IPS DF 6.9 (cell line): ENCODE data around the gene TARBP2.

ENCODE experiments used
- DNase-seq: peaks from one replicate; pipeline ENCODE4 v3.0.0-alpha.2; 2013; ENCODE audit warnings: low read depth, low spot score
- H3K27ac ChIP-seq: one replicate; pipeline ENCODE4 v1.5.1; 2013; ENCODE audit warnings: low read length, control low read depth
- H3K27me3 ChIP-seq: 2 replicates; pipeline ENCODE4 v1.6.1; 2013; ENCODE audit warnings: mild to moderate bottlenecking, low read length; ENCODE audit not compliant: control insufficient read depth, insufficient read depth
- H3K36me3 ChIP-seq: 2 replicates; pipeline ENCODE4 v1.6.1; 2013; ENCODE audit warnings: low read length; ENCODE audit not compliant: control insufficient read depth, insufficient read depth
- H3K4me1 ChIP-seq: 2 replicates; pipeline ENCODE4 v1.6.1; 2013; ENCODE audit warnings: low read length; ENCODE audit not compliant: control insufficient read depth, insufficient read depth
- H3K4me3 ChIP-seq: 2 replicates; pipeline ENCODE4 v1.5.1; 2013; ENCODE audit warnings: mild to moderate bottlenecking, low read length
- H3K9me3 ChIP-seq: 2 replicates; pipeline ENCODE4 v1.6.1; 2013; ENCODE audit warnings: low read length, inconsistent platforms; ENCODE audit not compliant: control insufficient read depth, insufficient read depth
- whole genome bisulfite sequencing: extraction: QIAGEN DNeasy Blood & Tissue Kit; methylation state at CpG from one replicate; pipeline ENCODE4 v1.1.7; 2013; ENCODE audit warnings: mixed read lengths, missing lambda C conversion rate; ENCODE audit not compliant: insufficient read length, insufficient coverage; 5-methylcytosine and 5-hydroxymethylcytosine counted together

The TARBP2 gene

DNA sequence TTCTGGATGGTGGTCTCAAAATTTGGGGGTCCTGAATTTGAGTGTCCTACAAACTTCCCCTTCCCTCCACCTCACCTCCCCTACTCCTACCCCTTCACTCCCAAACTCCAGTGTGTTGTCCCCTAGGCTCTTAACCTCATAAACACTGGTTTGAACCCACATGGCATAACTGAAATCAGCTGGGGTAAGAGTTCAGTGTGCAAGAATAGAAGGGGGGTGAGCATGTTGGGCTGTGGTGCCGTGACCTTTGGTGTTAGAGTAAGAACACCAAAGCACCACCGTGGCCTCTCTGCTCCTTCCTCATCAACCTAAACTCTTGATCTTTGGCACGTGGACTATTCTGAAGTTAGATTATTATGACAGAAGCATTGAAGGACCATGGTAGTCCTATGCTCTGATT is 38.1 kb upstream of the TARBP2 start:
- H3K36me3 ChIP-seq: peaks cover 70% of the 10 kb centered on the region
- no peaks in the 10 kb centered on the region for H3K27me3 ChIP-seq
- H3K9me3 ChIP-seq: no peaks in the 10 kb centered on the region
- no peaks in the 10 kb centered on the region for H3K4me1 ChIP-seq
- H3K4me3 ChIP-seq: no peak overlapping the region
- no peak overlapping the region for H3K27ac ChIP-seq
- DNase-seq: no peak
- no CpG with 5 or more reads among the region's 3 CpGs for WGBS

DNA sequence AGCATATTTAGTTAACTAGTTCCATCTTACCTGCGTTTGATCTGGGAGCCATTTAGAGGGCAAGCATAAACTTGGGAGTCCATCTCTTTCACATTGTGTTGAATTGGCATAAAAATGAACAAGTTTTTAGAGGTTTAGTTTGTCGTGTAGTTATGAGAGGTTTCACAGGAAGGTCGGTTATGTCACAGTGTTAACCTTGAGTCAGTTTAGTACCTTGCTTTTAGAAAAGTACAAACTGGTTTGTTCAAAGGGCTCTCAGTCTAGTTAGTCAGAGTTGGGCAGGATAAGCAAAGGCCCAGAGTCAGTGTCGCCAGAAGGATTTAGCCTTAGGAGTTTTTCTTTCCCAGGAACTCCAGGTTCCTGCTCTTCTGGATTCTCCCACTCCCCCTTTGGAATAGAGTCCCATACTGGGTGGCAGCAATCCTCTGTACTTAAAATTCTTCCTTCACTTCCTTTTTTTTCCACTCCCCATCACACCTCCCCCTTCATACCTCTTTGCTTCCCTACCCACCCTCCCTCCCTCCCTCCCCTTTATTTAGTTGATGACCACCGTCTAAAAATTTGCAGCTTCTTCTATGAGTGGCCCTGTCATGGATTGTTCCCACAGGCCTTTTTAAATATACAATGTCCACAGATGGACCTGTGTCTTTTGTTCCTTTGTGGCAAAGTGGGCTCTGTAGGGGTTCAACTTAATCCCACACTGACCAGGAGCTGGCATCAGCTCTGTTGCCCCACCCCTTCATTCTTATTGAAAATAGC is 37.1 kb upstream of the TARBP2 start:
- WGBS: 100% methylated on average over 2 of the region's 5 CpGs
- no peak overlapping the region for H3K27ac ChIP-seq
- H3K4me1 ChIP-seq: no peaks in the 10 kb centered on the region

DNA sequence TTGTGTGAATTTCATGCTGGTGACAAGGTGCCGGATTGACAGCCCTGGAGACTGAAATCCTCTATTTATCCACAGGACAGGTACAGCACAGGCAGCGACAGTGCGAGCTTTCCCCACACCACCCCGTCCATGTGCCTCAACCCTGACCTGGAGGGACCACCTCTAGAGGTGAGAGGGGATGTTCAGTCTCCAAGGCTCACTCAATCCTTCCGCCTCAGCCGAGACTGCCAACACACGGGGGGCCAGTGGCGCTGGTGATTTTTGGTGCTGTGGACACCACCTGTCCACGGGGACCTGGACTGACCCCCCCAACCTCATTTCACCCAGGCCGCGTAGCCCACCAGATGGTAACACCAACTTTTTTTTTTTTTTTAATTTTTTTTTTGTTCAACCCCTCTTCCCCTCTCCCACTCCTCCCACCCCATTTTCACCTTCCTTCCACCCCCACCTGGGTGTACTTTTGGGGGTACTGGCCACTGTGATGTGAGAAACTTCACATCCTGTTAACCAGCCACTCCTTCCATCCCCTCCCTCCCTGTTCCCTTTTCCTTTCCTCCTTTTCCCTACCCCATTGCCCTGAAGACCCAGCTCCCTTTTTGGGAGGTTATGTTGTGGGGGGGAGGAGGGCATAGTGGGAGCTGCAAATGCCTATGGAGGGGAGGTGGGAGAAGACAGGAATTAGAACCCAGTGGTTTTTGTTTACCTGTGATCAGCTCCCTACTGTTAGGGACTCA is 36.2 kb upstream of the TARBP2 start:
- Histone ChIP-seq H3K9me3 (no peaks in the 10 kb centered on the region), H3K27ac (no peak overlapping the region), H3K4me3 (no peak overlapping the region), H3K4me1 (no peaks in the 10 kb centered on the region), H3K27me3 (no peaks in the 10 kb centered on the region), H3K36me3 (peaks cover 70% of the 10 kb centered on the region)
- no peak for DNase-seq
- no CpG with 5 or more reads among the region's 11 CpGs for WGBS

More for the DNA sequence above, 37.1 kb upstream of the TARBP2 start:
- no peak for DNase-seq
- Histone ChIP-seq H3K36me3 (peaks cover 72% of the 10 kb centered on the region), H3K9me3 (no peaks in the 10 kb centered on the region), H3K27me3 (no peaks in the 10 kb centered on the region), H3K4me3 (no peak overlapping the region)

DNA sequence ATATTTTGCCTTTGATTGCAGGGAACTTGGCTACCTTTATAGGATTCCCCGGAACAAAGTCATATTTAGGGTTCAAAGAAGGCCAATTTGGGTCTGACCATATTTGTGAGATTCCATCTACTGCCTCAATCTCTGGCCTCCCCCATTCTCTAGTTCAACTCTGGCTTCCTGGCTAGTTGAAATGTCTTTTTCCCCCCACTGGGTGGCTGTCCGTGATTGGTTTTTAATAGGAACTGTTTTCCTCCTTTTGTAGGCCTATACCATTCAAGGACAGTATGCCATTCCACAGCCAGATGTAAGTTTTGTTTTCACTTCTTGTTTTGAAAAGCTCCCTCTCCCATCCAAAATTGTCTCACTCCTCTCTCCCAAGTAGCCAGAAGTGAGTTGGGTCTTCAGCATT is 35.4 kb upstream of the TARBP2 start:
- Histone ChIP-seq H3K4me1 (no peaks in the 10 kb centered on the region), H3K9me3 (no peaks in the 10 kb centered on the region), H3K36me3 (peaks cover 66% of the 10 kb centered on the region), H3K27me3 (no peaks in the 10 kb centered on the region), H3K4me3 (no peak overlapping the region), H3K27ac (no peak overlapping the region)
- DNase-seq: no peak
- WGBS: no CpG with 5 or more reads among the region's 2 CpGs

DNA sequence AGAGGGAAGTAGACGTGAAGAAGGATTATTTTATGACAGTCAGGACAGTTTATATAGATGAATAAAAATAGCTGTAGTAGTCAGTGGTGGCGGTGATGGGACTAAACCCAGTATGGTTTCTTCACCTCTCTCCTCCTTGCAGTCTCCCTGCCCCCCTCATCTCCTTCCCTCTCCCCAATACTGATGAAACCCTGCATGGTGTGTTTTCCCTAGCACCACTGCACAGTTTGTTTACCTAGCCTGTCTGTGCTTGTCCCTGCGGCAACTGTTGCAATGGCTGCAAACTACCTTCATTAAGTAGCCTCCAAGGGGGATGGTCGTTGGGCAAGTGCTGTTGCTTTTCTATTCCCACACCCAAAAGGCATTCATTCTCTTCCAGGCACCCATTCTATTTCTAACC is 34.4 kb upstream of the TARBP2 start:
- no peak overlapping the region for H3K4me3 ChIP-seq
- no peaks in the 10 kb centered on the region for H3K4me1 ChIP-seq
- no peak overlapping the region for H3K27ac ChIP-seq
- DNase-seq: no peak
- H3K36me3 ChIP-seq: peaks cover 61% of the 10 kb centered on the region
- no peaks in the 10 kb centered on the region for H3K9me3 ChIP-seq
- no peaks in the 10 kb centered on the region for H3K27me3 ChIP-seq
- 100% methylated on average over 1 of the region's 4 CpGs for WGBS

DNA sequence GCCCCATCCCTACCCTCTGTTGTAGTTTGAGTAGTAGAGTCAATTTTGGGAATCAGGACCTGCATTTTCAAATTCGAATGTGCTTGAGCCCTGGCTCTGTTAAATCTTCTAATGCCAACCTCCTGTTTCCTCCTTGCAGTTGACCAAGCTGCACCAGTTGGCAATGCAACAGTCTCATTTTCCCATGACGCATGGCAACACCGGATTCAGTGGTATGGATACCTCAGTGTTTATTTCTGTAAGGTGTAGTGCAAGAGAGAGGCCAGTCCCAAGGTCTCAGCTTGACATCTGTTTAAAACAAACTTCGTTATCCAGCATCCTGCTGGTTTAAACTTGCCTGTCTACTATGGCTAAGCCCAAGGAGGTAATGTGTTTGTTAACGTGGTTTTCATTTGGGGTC is 34.0 kb upstream of the TARBP2 start:
- no peaks in the 10 kb centered on the region for H3K27me3 ChIP-seq
- no CpG with 5 or more reads among the region's 5 CpGs for WGBS
- DNase-seq: no peak
- no peak overlapping the region for H3K27ac ChIP-seq
- H3K4me3 ChIP-seq: no peak overlapping the region
- H3K36me3 ChIP-seq: peaks cover 62% of the 10 kb centered on the region
- H3K4me1 ChIP-seq: no peaks in the 10 kb centered on the region
- no peaks in the 10 kb centered on the region for H3K9me3 ChIP-seq

DNA sequence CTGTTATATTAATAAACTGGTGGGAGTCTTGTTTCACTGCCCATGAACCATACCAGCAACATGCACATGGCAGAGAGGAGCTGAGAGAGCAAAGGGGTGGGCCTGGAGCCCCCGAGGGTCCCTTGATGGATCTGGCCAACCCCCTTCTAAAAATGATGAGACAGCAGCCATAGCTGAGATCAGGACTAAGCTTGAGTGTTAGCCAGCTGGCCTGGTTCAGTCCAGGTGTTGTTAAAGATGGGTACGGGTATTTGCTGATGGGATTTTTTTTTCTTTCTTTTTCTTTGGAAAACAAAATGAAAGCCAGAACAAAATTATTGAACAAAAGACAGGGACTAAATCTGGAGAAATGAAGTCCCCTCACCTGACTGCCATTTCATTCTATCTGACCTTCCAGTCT is 33.2 kb upstream of the TARBP2 start:
- Histone ChIP-seq H3K36me3 (peaks cover 57% of the 10 kb centered on the region), H3K9me3 (no peaks in the 10 kb centered on the region), H3K4me1 (no peaks in the 10 kb centered on the region), H3K27ac (no peak overlapping the region), H3K27me3 (no peaks in the 10 kb centered on the region), H3K4me3 (no peak overlapping the region)
- WGBS: no CpG with 5 or more reads among the region's 2 CpGs
- no peak for DNase-seq

DNA sequence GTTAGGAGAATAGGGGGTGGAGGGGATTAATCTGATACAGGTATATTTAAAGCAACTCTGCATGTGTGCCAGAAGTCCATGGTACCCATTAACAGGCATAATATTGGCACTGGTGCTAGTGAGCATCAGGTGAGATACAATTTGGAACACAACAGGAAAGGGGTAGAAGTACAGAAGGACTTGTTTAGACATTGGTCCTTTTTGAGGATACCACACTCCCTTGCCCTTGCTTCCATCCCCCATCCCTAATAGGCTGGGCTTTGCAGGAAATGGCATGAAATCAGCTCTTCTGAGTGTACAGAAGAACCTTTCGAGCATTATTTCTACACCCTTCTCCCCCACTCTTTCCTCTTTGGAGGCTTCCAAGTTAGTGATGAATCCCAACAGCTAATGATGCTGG is 32.8 kb upstream of the TARBP2 start:
- Histone ChIP-seq H3K4me3 (no peak overlapping the region), H3K9me3 (no peaks in the 10 kb centered on the region), H3K27ac (no peak overlapping the region), H3K4me1 (no peaks in the 10 kb centered on the region), H3K36me3 (peaks cover 55% of the 10 kb centered on the region), H3K27me3 (no peaks in the 10 kb centered on the region)
- no peak for DNase-seq
- no CpG with 5 or more reads among the region's 1 CpG for WGBS

DNA sequence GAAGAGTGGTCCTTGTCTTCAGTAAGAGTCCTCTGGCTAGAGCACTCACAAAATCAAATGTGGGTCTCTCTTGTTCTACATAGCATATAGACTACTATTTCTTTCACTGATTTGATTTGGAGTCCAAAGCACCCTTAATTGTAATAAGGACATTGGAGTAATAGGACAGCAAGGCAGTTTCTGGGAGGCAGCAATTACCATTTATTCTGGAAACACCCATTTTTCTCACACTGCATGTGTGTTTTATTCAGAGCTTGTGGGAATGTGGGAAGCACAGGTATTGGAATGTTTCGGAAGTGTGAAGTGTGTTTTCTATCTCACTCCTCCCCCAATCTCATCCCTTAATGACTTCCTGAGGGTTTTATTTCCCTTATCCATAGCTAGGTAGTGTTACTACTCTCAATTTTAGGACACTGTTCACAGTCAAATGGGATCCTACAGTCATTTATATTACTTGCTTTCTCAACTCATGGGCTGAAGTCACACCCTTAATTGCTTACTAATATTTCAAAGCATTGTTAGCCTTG is 29.0 kb upstream of the TARBP2 start:
- Histone ChIP-seq H3K4me3 (no peak overlapping the region), H3K4me1 (no peaks in the 10 kb centered on the region), H3K27ac (no peak overlapping the region), H3K9me3 (no peaks in the 10 kb centered on the region), H3K27me3 (no peaks in the 10 kb centered on the region), H3K36me3 (peaks cover 43% of the 10 kb centered on the region)
- no CpG with 5 or more reads among the region's 1 CpG for WGBS
- no peak for DNase-seq

DNA sequence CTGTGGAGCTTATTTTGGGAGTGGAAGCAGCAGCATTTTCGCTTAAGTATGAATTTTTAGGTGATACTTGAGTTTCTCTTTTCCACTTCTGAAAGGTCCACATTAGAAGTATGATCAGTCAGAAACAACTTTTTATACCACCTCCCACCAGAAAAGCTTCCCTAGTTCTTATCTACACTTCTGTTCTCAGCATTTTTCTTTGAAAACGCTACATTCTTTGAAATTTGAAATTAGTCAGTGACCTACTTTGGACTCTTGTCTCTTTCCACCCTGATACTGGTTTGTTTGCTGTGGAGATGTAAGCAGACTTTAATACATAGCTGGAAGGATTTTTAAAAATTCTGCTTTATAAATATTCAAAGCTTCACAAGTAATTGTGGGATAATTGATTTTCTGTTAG is 27.0 kb upstream of the TARBP2 start:
- no CpG with 5 or more reads among the region's 2 CpGs for WGBS
- Histone ChIP-seq H3K4me1 (no peaks in the 10 kb centered on the region), H3K9me3 (no peaks in the 10 kb centered on the region), H3K27me3 (no peaks in the 10 kb centered on the region), H3K4me3 (no peak overlapping the region), H3K27ac (no peak overlapping the region), H3K36me3 (peaks cover 43% of the 10 kb centered on the region)
- DNase-seq: no peak
